Calu3 (cell line): Measurements from ENCODE around the gene SPG7. TPM values are rescaled to one million over a fixed set of nuclear protein-coding genes. Genes with fewer than 3 reads are reported as not detected.
"Not testable (repeated sequence)": the region's sequence is repeated elsewhere in the genome, so short reads cannot be mapped to it uniquely, and the experiment has no call there.

Experiments
- Bru-seq: library from RNA; stranded (reverse); fragments of 400-500 nt; gene quantifications from one replicate; lab custom pipeline; 2021; lab: Mats Ljungman, UMichigan
- BruChase-seq, 2 experiments: library from RNA; stranded (reverse); fragments of 400-500 nt; gene quantifications; one replicate each; lab custom pipeline; 2021; lab: Mats Ljungman, UMichigan
- BruUV-seq: library from RNA; stranded (reverse); fragments of 400-500 nt; replicated peaks from 2 replicates; lab custom pipeline; 2021; lab: Mats Ljungman, UMichigan
- CTCF ChIA-PET: fragments of 300-600 bp; sonication (Branson Sonifier 250); formaldehyde crosslinking; loops from one replicate; lab custom pipeline; 2022; ENCODE audit warnings: antibody characterized with exemption; lab: Charles Lee
- DNase-seq: peaks from one replicate; pipeline ENCODE4 v3.0.0; 2022
- H3K27ac Mint-ChIP-seq: one replicate; pipeline ENCODE4 v1.8.0; 2022; ENCODE audit warnings: mixed read lengths; ENCODE audit not compliant: unreplicated experiment
- H3K27me3 Mint-ChIP-seq: one replicate; pipeline ENCODE4 v1.8.0; 2022; ENCODE audit warnings: mixed read lengths; ENCODE audit not compliant: unreplicated experiment
- H3K36me3 Mint-ChIP-seq: one replicate; pipeline ENCODE4 v1.8.0; 2022; ENCODE audit warnings: mild to moderate bottlenecking, moderate library complexity, mixed read lengths; ENCODE audit not compliant: insufficient read depth, unreplicated experiment
- H3K4me1 Mint-ChIP-seq: one replicate; pipeline ENCODE4 v1.8.0; 2022; ENCODE audit warnings: mild to moderate bottlenecking, low read depth, mixed read lengths; ENCODE audit not compliant: unreplicated experiment
- H3K4me3 Mint-ChIP-seq: one replicate; pipeline ENCODE4 v1.8.0; 2022; ENCODE audit warnings: mild to moderate bottlenecking, low read depth, moderate library complexity, mixed read lengths; ENCODE audit not compliant: unreplicated experiment
- H3K9me3 Mint-ChIP-seq: one replicate; pipeline ENCODE4 v1.8.0; 2022; ENCODE audit warnings: low read depth, mixed read lengths; ENCODE audit not compliant: unreplicated experiment
- intact Hi-C: fragments of 100-400 bp; cut with micrococcal nuclease; formaldehyde crosslinking; loops from one replicate; pipeline ENCODE4 v1.10.0; 2022; ENCODE audit not compliant: unreplicated experiment
- long read RNA-seq: library from polyadenylated mRNA; stranded (forward); transcript quantifications from one replicate; pipeline ENCODE4 v2.0.0, GENCODE V29; 2022
- total RNA-seq: library from RNA; stranded (reverse); gene quantifications from 2 replicates; pipeline ENCODE4 v1.2.3, GENCODE V29; 2022
- TF ChIP-seq, protein P1 (sequence below): fragments of 200-600 bp; IDR thresholded peaks from one replicate; pipeline ENCODE4 v1.8.0; 2022; ENCODE audit warnings: antibody characterized with exemption; ENCODE audit not compliant: unreplicated experiment

SPG7 gene
- total RNA-seq (174 and 186 TPM in 2 replicates), Bru-seq, nascent RNA (percentile 81 among the genes with signal in this experiment), BruChase-seq, experiment 1, labeled RNA remaining after a 6-hour chase (percentile 94 among the genes with signal in this experiment), BruChase-seq, experiment 2, labeled RNA remaining after a 2-hour chase (percentile 93 among the genes with signal in this experiment)
- long read RNA-seq, full-length matches to known transcripts, result 90 of 132 reads
- long read RNA-seq, partial matches to known transcripts, result 10 of 132 reads
- long read RNA-seq, other reads (novel, unspliced or antisense), result 32 of 132 reads

DNA sequence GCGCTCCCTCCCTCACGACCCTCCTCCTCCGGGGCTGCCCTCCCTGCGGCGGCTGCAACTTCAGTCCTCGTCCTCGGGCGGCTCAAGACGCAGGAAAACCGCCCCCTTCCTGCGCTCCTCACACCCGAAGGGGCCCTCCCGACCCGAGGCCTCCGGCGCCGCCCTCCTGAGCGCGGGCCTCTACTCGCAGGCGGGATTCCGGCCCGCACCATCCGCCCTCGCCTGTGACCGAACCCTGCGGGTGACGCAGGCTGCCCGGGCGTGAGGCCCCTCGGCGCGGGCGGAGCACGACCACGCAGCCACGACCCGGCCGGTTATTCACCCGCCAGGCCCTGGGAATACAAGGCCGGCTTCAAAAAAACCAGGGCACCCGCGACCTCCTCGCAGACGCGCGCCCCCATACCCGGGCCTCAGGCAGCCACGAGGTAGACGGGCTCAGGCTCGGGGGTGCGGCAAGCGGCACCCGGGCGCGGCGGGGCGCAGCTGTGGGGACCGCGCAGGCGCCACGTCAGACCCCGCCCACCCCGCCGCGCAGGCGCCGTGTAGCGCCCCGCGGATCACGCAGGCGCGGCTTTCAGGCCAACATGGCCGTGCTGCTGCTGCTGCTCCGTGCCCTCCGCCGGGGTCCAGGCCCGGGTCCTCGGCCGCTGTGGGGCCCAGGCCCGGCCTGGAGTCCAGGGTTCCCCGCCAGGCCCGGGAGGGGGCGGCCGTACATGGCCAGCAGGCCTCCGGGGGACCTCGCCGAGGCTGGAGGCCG lies at the start of gene SPG7:
Gene SPG7, plus strand, starts transcription at position 570 of the 757 bp plus-strand sequence. Its CDS starts 15 bp downstream, at position 585.
- H3K27ac Mint-ChIP-seq, result peak within 1 kb of the TSS; percentile 94
- intact Hi-C loops, result loop anchor here (5.0 kb wide), 1 partner anchor 176 kb away; no protein-coding TSS in a partner anchor
- peaks cover 67% of the 10 kb centered on the region for H3K36me3 Mint-ChIP-seq
- peaks cover 20% of the 10 kb centered on the region for H3K4me1 Mint-ChIP-seq
- peak within 1 kb of the TSS; percentile 64 for H3K4me3 Mint-ChIP-seq
- TF ChIP-seq, protein P1, sequence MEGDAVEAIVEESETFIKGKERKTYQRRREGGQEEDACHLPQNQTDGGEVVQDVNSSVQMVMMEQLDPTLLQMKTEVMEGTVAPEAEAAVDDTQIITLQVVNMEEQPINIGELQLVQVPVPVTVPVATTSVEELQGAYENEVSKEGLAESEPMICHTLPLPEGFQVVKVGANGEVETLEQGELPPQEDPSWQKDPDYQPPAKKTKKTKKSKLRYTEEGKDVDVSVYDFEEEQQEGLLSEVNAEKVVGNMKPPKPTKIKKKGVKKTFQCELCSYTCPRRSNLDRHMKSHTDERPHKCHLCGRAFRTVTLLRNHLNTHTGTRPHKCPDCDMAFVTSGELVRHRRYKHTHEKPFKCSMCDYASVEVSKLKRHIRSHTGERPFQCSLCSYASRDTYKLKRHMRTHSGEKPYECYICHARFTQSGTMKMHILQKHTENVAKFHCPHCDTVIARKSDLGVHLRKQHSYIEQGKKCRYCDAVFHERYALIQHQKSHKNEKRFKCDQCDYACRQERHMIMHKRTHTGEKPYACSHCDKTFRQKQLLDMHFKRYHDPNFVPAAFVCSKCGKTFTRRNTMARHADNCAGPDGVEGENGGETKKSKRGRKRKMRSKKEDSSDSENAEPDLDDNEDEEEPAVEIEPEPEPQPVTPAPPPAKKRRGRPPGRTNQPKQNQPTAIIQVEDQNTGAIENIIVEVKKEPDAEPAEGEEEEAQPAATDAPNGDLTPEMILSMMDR, result no peak
- H3K27me3 Mint-ChIP-seq, result no peaks in the 10 kb centered on the region
- peak; percentile 96 for DNase-seq
- no TSS peak for BruUV-seq
- no peaks in the 10 kb centered on the region for H3K9me3 Mint-ChIP-seq
- CTCF ChIA-PET, result interaction anchor here (0.6 to 2.5 kb wide), 9 partner anchors 17 to 237 kb away, joined by 3 to 8 read pairs (median 3); no protein-coding TSS in a partner anchor

DNA sequence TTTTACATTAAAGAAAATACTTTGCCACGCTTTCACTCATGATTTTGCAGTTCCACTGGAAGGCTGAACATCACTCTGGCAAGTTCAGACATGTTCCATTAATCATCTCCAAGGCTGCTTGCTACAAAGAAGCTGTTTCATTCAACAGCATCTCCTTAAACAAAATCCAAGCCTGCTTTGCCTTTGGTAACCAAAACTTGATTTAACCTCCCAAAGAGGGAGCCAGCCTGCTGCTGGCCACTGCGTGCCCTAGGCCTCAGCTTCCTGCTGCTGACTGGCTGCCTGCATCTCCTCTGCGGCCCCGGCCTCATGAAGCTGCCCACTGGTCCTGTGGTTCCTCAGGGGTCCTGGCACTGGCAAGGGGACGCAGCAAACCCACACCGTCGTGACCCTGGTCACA lies 49.7 kb upstream of the SPG7 start:
- peaks cover 3% of the 10 kb centered on the region for H3K9me3 Mint-ChIP-seq
- CTCF ChIA-PET, result interaction anchor here (0.6 kb wide), 1 partner anchor 34 kb away, joined by 3 read pairs; no protein-coding TSS in a partner anchor
- peak overlapping the region; percentile 17 for H3K27ac Mint-ChIP-seq
- TF ChIP-seq, protein P1, result no peak
- H3K4me3 Mint-ChIP-seq, result no peak overlapping the region
- no peak for DNase-seq
- peaks cover 30% of the 10 kb centered on the region for H3K36me3 Mint-ChIP-seq
- H3K4me1 Mint-ChIP-seq, result peaks cover 31% of the 10 kb centered on the region
- intact Hi-C loops, result no loop called here
- no peaks in the 10 kb centered on the region for H3K27me3 Mint-ChIP-seq
- BruUV-seq, result no TSS peak

DNA sequence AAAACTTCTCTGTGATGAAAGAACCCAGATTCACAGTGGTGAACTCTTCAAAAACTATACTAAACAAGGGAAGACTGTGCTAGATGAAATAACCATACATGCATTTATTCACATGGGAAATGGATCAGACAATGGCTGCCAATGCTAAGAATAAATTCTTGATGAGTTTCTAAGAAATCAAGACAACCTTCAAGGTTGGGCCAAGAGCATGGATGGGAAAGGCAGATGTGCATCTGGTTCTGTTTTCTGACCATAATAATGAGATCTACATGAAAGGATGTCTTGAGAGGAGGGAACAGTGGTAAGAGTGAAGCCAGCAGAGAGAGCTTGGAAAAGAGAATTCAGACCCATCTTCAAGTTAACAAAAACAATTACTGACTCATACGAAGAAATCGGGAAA lies 49.2 kb upstream of the SPG7 start:
- DNase-seq, result no peak
- H3K27me3 Mint-ChIP-seq, result no peaks in the 10 kb centered on the region
- peak overlapping the region; percentile 17 for H3K27ac Mint-ChIP-seq
- peaks cover 3% of the 10 kb centered on the region for H3K9me3 Mint-ChIP-seq
- intact Hi-C loops, result no loop called here
- H3K4me3 Mint-ChIP-seq, result no peak overlapping the region
- TF ChIP-seq, protein P1, result no peak
- CTCF ChIA-PET, result no interaction called here
- no TSS peak for BruUV-seq
- H3K4me1 Mint-ChIP-seq, result peaks cover 27% of the 10 kb centered on the region
- H3K36me3 Mint-ChIP-seq, result peaks cover 26% of the 10 kb centered on the region

DNA sequence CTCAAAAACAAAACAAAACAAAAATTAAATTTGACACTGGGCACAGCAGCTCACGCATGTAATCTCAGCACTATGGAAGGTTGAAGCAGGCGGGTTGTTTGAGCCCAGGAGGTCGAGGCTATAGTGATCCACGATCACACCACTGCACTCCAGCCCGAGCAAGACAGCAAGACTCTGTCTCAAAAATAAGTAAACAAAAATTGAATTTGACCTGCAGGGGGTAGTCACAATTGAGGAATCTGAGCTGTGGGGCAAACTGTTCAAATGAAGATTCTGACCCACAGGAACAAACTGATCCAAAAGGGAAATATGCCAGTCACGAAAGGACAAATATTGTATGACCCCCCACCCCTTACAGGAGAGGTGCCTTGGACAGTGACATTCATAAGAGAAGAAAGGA lies 47.6 kb upstream of the SPG7 start:
- peaks cover 29% of the 10 kb centered on the region for H3K36me3 Mint-ChIP-seq
- H3K4me3 Mint-ChIP-seq, result no peak overlapping the region
- H3K27ac Mint-ChIP-seq, result peak overlapping the region; percentile 27
- peaks cover 3% of the 10 kb centered on the region for H3K9me3 Mint-ChIP-seq
- no peaks in the 10 kb centered on the region for H3K27me3 Mint-ChIP-seq
- intact Hi-C loops, result no loop called here
- TF ChIP-seq, protein P1, result no peak
- no TSS peak for BruUV-seq
- CTCF ChIA-PET, result no interaction called here
- DNase-seq, result no peak
- H3K4me1 Mint-ChIP-seq, result peaks cover 22% of the 10 kb centered on the region

DNA sequence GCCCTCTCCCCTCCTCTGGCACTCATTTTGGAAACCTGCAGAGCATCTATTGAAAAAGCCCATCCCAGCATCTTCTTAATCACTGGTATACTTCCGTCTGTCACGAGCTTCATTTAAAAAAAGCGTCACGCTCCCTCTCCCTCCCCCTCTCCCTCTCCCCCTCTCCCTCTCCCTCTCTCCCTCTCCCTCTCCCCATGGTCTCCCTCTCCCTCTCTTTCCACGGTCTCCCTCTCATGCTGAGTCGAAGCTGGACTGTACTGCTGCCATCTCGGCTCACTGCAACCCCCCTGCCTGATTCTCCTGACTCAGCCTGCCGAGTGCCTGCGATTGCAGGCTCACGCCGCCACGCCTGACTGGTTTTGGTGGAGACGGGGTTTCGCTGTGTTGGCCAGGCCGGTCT lies 46.3 kb upstream of the SPG7 start:
- BruUV-seq, H3K27me3 Mint-ChIP-seq, H3K9me3 Mint-ChIP-seq, H3K4me3 Mint-ChIP-seq, DNase-seq, intact Hi-C loops, H3K27ac Mint-ChIP-seq: not testable (repeated sequence)
- H3K4me1 Mint-ChIP-seq, result peaks cover 22% of the 10 kb centered on the region
- CTCF ChIA-PET, result interaction anchor here (0.6 to 1.0 kb wide), 4 partner anchors 9 to 249 kb away, joined by 3 to 4 read pairs (median 4); no protein-coding TSS in a partner anchor
- H3K36me3 Mint-ChIP-seq, result peaks cover 35% of the 10 kb centered on the region

DNA sequence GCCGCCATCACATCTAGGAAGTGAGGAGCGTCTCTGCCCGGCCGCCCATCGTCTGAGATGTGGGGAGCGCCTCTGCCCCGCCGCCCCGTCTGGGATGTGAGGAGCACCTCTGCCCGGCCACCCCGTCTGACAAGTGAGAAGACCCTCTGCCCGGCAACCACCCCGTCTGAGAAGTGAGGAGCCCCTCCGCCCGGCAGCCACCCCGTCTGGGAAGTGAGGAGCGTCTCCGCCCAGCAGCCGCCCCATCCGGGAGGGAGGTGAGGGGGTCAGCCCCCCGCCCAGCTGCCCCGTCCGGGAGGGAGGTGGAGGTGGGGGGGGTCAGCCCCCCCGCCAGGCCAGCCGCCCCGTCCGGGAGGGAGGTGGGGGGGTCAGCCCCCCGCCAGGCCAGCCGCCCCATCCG lies 45.6 kb upstream of the SPG7 start:
- Mint-ChIP-seq H3K36me3 (peaks cover 41% of the 10 kb centered on the region), H3K4me1 (peaks cover 22% of the 10 kb centered on the region)
- DNase-seq, BruUV-seq, H3K27ac Mint-ChIP-seq, H3K27me3 Mint-ChIP-seq, H3K4me3 Mint-ChIP-seq, intact Hi-C loops, H3K9me3 Mint-ChIP-seq, CTCF ChIA-PET: not testable (repeated sequence)
